ENCODE measurements around the gene SMC1B. TPM values are rescaled to one million over a fixed set of nuclear protein-coding genes. Genes with fewer than 3 reads are reported as not detected.

SMC1B gene
- total RNA-seq, 2 experiments from 2014 or later = 0.08 TPM; not detected in 1

GRCh38 chr22:45426387-45426786 is 13.0 kb upstream of the SMC1B start:
- H3K36me3 ChIP-seq (ENCODE audit: insufficient read depth, low read length) = no peaks in the 10 kb centered on the region
- no peak for TF ChIP-seq EZH2phosphoT487 (IDR thresholded peaks at IDR 0.05; ENCODE audit: borderline replicate concordance, low read depth, low read length)
- TF ChIP-seq, protein P1, sequence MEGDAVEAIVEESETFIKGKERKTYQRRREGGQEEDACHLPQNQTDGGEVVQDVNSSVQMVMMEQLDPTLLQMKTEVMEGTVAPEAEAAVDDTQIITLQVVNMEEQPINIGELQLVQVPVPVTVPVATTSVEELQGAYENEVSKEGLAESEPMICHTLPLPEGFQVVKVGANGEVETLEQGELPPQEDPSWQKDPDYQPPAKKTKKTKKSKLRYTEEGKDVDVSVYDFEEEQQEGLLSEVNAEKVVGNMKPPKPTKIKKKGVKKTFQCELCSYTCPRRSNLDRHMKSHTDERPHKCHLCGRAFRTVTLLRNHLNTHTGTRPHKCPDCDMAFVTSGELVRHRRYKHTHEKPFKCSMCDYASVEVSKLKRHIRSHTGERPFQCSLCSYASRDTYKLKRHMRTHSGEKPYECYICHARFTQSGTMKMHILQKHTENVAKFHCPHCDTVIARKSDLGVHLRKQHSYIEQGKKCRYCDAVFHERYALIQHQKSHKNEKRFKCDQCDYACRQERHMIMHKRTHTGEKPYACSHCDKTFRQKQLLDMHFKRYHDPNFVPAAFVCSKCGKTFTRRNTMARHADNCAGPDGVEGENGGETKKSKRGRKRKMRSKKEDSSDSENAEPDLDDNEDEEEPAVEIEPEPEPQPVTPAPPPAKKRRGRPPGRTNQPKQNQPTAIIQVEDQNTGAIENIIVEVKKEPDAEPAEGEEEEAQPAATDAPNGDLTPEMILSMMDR (conservative IDR thresholded peaks at IDR 0.05; ENCODE audit: low read length) = no peak
- ChIA-PET CTCF (ENCODE audit: unreplicated experiment) (no interaction called here), POLR2A (no interaction called here)
- no peak for DNase-seq (ENCODE audit: low spot score)
- no peaks in the 10 kb centered on the region for H4K20me1 ChIP-seq (ENCODE audit: insufficient read depth, low read length)
- no peak overlapping the region for H3K4me2 ChIP-seq (ENCODE audit: low read length)
- H3K9me2 ChIP-seq (ENCODE audit: insufficient read depth, low read length) = no peaks in the 10 kb centered on the region
- BruUV-seq (replicated peaks) = no TSS peak
- intact Hi-C loops (cut with micrococcal nuclease; ENCODE audit: unreplicated experiment) = no loop called here
- no peak overlapping the region for H3K4me3 ChIP-seq (ENCODE audit: low read depth, low read length, poor library complexity, severe bottlenecking)
- no peak overlapping the region for H3K27ac ChIP-seq (ENCODE audit: low read depth, low read length, poor library complexity, severe bottlenecking)
- H2AFZ ChIP-seq (ENCODE audit: low read length) = no peak overlapping the region
- no peaks in the 10 kb centered on the region for H3K79me2 ChIP-seq (ENCODE audit: insufficient read depth, low read depth, low read length)
- H3K9me3 ChIP-seq (ENCODE audit: low read length) = no peaks in the 10 kb centered on the region
- H3K4me1 ChIP-seq (ENCODE audit: insufficient read depth, low read length, poor library complexity, severe bottlenecking) = no peaks in the 10 kb centered on the region

DNA sequence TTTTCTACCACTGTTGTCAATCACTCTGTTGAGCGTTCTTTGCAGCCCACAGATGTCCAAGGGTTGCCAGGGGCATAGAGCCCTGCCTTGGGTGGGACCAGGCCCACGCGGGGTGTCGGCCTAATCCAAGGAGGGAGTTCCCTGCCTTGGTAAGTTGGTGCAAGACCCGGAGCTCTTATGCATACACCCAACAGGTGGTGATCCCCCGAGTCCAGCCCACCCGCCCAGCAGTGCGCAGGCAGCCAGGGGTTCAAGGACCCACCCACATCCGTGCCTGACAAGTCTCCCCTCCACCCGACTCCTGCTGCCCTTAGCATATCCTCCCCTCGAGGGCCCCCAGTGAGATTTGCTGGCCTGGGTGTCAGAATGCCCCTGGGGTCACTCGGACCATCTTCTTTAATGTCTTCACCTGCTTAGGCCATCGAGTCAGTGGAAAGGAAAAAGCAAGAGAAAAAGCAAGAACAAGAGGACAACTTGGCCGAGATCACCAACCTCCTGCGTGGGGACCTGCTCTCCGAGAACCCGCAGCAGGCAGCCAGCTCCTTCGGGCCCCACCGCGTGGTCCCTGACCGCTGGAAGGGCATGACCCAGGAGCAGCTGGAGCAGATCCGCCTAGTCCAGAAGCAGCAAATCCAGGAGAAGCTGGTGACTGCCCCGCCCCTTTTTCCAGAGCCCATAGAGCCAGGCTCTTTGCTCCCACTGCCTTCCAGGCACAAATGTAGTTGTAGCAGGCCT is 12.3 kb upstream of the SMC1B start:
- no peak for DNase-seq (ENCODE audit: low spot score)
- H3K4me3 ChIP-seq (ENCODE audit: low read depth, low read length, poor library complexity, severe bottlenecking) = no peak overlapping the region
- H4K20me1 ChIP-seq (ENCODE audit: insufficient read depth, low read length) = no peaks in the 10 kb centered on the region
- BruUV-seq (replicated peaks) = no TSS peak
- ChIA-PET CTCF (ENCODE audit: unreplicated experiment) (no interaction called here), POLR2A (no interaction called here)
- no peak overlapping the region for H3K27ac ChIP-seq (ENCODE audit: low read depth, low read length, poor library complexity, severe bottlenecking)
- no peaks in the 10 kb centered on the region for H3K4me1 ChIP-seq (ENCODE audit: insufficient read depth, low read length, poor library complexity, severe bottlenecking)
- no peak overlapping the region for H2AFZ ChIP-seq (ENCODE audit: low read length)
- no peaks in the 10 kb centered on the region for H3K79me2 ChIP-seq (ENCODE audit: insufficient read depth, low read depth, low read length)
- no peak overlapping the region for H3K4me2 ChIP-seq (ENCODE audit: low read length)
- H3K36me3 ChIP-seq (ENCODE audit: insufficient read depth, low read length) = no peaks in the 10 kb centered on the region
- H3K9me2 ChIP-seq (ENCODE audit: insufficient read depth, low read length) = no peaks in the 10 kb centered on the region
- no peaks in the 10 kb centered on the region for H3K9me3 ChIP-seq (ENCODE audit: low read length)
- intact Hi-C loops (cut with micrococcal nuclease; ENCODE audit: unreplicated experiment) = no loop called here
- TF ChIP-seq, protein P1 (conservative IDR thresholded peaks at IDR 0.05; ENCODE audit: low read length) = no peak
- TF ChIP-seq EZH2phosphoT487 (IDR thresholded peaks at IDR 0.05; ENCODE audit: borderline replicate concordance, low read depth, low read length) = no peak

GRCh38 chr22:45425101-45425500 is 11.7 kb upstream of the SMC1B start:
- H3K4me1 ChIP-seq (ENCODE audit: insufficient read depth, low read length, poor library complexity, severe bottlenecking) = no peaks in the 10 kb centered on the region
- POLR2A ChIA-PET = interaction anchor here (0.6 kb wide), 1 partner anchor 334 kb away, joined by 3 read pairs; no protein-coding TSS in a partner anchor
- BruUV-seq (replicated peaks) = no TSS peak
- no peaks in the 10 kb centered on the region for H3K79me2 ChIP-seq (ENCODE audit: insufficient read depth, low read depth, low read length)
- intact Hi-C loops (cut with micrococcal nuclease; ENCODE audit: unreplicated experiment) = no loop called here
- H2AFZ ChIP-seq (ENCODE audit: low read length) = no peak overlapping the region
- H3K27ac ChIP-seq (ENCODE audit: low read depth, low read length, poor library complexity, severe bottlenecking) = no peak overlapping the region
- H3K9me3 ChIP-seq (ENCODE audit: low read length) = no peaks in the 10 kb centered on the region
- TF ChIP-seq, protein P1 (conservative IDR thresholded peaks at IDR 0.05; ENCODE audit: low read length) = no peak
- no peak for TF ChIP-seq EZH2phosphoT487 (IDR thresholded peaks at IDR 0.05; ENCODE audit: borderline replicate concordance, low read depth, low read length)
- no peaks in the 10 kb centered on the region for H3K36me3 ChIP-seq (ENCODE audit: insufficient read depth, low read length)
- H3K4me3 ChIP-seq (ENCODE audit: low read depth, low read length, poor library complexity, severe bottlenecking) = no peak overlapping the region
- H3K4me2 ChIP-seq (ENCODE audit: low read length) = no peak overlapping the region
- no peaks in the 10 kb centered on the region for H4K20me1 ChIP-seq (ENCODE audit: insufficient read depth, low read length)
- DNase-seq (ENCODE audit: low spot score) = no peak
- CTCF ChIA-PET (ENCODE audit: unreplicated experiment) = no interaction called here
- no peaks in the 10 kb centered on the region for H3K9me2 ChIP-seq (ENCODE audit: insufficient read depth, low read length)
